Renal cortex interstitium (tissue), 11 donors: ENCODE data around the gene COX20. TPM values are rescaled to one million over a fixed set of nuclear protein-coding genes. Genes with fewer than 3 reads are reported as not detected.
"Not testable (repeated sequence)": the region's sequence is repeated elsewhere in the genome, so short reads cannot be mapped to it uniquely, and the experiment has no call there.

ENCODE experiments used
- DNase-seq, 11 donors: peaks; one replicate each; pipeline ENCODE4 v3.0.0-alpha.2; 2013; ENCODE audit warnings: low read depth in 9 of 11, low spot score in 4 of 11; ENCODE audit errors: extremely low read depth in 1 of 11
- polyA plus RNA-seq, 3 donors: library from polyadenylated mRNA; unstranded; fragments of 120-200 nt; gene quantifications; one replicate each; pipeline ENCODE4 v1.2.1, GENCODE V29; 2013; ENCODE audit not compliant: insufficient read length in 3 of 3

Gene COX20
- polyA plus RNA-seq, 3 donors: 93.4 to 129 (median 113) TPM

GRCh38 chr1:244802556-244803239 is 32.8 kb upstream of the COX20 start:
- DNase-seq: no peak

GRCh38 chr1:244804841-244805240 is 30.6 kb upstream of the COX20 start:
- DNase-seq: no peak

DNA sequence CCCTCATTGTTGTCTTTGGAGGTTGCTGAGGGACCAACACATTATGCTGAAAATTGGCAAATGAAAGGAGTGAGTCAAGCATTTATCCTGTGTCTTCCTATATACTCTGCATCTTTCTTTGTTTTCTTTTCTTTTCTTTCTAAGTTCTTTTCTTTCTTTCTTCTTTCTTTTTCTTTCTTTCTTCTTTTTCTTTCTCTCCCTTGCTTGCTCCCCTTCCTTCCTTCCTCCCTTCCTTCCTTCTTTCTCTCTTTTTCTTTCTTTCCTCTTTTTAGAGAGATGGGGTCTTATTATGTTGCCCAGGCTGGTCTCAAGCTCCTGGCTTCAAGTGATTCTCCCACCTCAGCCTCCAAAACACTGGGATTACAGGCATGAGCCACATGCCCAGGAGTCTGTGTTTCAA is 28.3 kb upstream of the COX20 start:
- DNase-seq: no peak

DNA sequence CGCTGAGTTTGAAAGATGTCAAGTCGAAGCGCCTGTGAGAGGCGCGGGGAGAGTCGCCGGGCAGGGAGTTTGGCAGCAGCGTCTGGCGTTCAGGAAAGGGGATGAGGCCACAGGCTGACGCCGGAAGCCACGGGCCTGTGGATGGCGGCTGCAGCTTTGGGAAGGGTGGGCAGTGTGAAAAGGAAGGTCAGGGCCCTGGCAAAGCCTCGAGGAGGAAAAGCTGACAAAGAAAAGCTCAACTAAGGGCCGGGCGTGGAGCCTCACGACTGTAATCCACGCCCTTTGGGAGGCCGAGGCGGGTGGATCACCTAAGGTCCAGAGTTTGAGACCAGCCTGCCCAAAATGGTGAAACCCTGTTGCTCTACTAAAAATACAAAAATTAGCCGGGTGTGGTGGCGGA is 25.2 kb upstream of the COX20 start:
- DNase-seq: no peak

- no peak for DNase-seq
These were observed 22.1 kb upstream of the COX20 start for GRCh38 chr1:244813327-244813726.

DNA sequence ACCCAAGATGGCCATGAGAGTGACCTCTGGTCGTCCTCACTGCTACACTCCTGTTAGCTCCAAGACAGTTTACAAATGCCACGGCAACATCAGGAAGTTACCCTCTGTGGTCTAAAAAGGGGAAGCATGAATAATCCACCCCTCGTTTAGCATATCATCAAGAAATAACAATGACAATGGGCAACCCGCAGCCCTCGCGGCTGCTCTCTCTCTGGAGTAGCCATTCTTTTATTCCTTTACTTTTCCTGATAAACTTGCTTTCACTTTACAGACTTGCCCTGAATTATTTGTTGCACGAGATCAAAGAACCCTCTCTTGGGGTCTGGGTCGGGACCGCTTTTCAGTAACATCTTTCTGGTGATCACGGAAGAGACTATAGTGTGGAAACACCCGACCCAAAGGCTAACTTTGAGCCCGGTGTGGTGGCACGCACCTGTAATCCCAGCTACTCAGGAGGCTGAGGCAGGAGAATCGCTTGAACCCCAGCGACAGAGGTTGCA is 19.8 kb upstream of the COX20 start:
- no peak for DNase-seq

- no peak for DNase-seq
These were observed 18.0 kb upstream of the COX20 start for GRCh38 chr1:244817415-244817894.

DNA sequence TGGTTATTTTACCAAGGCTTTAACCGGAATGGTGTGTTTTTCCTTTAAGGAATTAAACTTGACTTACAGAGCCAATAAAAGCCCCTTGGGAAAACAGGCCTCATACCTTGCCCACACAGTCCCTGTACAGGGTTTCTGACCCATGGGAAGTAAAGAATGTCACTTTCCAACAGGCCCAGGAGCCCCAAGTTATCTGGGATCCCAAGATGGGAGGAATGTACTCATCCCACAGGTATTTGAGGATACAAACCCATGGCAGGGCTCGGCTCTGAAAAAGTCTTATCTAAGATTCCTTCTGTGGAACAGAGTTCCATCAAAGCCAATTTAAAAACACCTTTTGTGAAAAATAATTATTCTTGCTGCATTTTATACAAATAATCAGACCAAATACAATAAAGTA is 15.3 kb upstream of the COX20 start:
- DNase-seq: no peak

DNA sequence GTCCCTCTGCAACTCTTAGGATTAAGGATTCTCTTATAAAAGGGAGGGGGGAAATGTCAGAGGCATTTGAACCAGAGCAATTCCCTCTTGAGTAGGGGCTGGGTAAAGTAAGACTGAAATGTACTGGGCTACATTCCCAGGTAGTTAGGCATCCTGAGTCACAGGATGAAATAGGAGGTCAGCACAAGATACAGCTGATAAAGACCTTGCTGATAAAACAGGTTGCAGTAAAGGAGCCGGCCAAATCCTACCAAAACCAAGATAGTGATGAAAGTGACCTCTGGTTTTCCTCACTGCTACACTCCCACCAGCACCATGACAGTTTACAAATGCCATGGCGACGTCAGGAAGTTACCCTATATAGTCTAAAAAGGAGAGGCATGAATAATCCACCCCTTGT is 14.3 kb upstream of the COX20 start:
- DNase-seq: no peak

DNA sequence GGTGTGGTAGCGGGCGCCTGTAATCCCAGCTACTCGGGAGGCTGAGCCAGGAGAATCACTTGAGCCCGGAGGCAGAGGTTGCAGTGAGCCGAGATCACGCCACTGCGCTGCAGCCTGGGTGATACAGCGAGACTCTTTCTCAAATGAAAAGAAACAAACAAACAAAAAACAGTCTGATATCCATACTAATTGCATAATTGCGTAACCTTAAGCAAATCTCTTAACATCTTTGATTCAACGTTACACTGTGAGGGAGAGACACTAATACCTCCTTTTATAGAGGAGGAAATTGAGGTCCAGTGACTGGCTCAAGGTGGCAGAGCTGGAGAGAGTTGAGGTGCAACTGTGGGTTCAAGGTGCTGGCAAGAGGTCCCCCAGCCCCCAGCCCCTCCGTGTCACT is 12.6 kb upstream of the COX20 start:
- DNase-seq: no peak

- DNase-seq: no peak
These were observed 8.7 kb upstream of the COX20 start for GRCh38 chr1:244826712-244827111.

DNA sequence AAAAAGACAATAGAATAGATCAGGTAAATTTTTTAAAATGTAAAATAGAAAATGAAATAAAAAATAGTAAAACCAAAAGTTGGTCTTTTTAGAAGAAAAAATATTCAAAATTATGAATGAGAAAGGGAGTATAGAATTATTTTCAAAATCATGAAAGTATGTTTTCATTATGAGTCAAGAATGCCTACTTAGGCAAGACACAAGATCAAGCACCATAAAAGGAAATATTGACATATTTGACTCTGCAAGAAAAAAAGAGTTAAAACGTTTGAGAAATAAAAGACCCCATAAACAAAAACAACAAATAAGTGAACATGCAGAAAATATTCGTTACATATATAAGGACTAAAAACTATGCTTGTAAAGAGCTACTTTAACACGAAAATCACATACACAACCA is 4.8 kb upstream of the COX20 start:
- DNase-seq: no peak

- DNase-seq: not testable (repeated sequence)
These were observed 2.2 kb upstream of the COX20 start for GRCh38 chr1:244833260-244833659.

DNA sequence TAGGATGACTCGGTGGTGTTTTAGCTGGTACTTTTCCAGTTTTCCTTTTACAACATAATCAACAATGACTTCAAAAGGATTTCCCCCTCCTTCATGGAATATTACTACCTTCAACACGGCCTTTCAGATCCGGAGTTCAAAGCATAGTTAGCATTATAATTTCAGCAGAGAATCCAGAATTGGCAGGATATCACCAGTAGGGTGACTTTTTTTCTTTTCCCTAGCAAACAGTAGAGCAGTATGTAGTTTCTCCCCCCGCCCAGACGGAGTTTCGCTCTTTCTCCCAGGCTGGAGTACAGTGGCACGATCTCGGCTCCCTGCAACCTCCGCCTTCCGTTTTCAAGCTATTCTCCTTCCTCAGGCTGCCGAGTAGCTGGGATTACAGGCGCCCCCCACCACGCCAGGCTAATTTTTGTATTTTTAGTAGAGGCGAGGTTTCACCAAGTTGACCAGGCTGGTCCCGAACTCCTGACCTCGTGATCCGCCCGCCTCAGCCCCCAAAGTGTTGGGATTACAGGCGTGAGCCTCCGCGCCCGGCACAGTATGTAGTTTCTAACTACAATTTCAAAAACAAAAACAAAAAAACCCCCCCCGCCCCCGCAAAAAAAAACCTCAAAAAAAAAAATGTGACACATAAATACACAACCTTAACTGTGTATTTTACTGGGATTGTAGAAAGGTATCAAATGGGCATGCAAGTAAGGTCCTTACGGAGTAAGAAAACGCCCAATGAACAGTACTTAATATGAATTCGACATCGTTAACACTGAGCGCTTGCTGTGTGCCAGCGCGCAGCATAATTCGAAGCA is 1.5 kb upstream of the COX20 start:
- DNase-seq: peak; percentile 43 to 70 (median 59)

DNA sequence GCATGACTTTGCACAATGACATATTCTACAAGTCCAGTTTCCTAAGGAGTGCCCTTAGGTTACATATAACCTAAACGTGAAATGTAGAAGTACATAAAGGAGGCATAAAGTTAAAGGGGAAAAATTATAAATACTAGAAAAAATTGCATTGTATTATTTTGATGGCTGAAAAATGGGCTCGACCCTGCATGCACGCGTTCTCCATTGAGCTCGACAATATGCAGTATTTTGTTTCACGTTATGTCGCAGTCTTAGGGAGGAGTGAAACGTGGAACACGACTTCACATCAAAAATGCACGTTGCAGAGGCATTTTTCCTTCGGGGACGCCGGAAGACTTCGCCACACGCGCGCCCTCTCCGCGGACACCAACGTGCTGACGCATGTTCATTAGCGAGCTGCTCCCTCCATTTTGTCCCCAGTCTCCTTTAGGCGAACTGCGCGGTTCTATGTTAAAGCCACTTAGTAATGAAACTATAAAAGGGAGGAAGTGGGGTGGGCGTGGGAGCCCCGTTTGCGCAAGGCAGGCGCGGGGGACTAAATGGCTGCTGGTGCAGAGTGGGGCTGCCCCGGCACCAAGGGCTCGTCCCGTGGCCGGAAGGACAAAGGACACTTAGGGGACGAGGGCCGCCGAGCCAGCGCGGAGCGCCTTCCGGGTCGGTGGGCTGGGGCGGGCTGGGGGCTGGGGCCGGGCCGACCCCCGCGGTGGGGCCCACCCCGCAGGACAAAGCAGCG is 749 bp upstream of the COX20 start:
- DNase-seq: peak in 8 of 11 donors; percentile 77 to 95 (median 87)

- DNase-seq: peak in 3 of 11 donors; percentile 20 to 38 (median 28)
These were observed 670 bp downstream of the COX20 start for GRCh38 chr1:244836135-244836521.

DNA sequence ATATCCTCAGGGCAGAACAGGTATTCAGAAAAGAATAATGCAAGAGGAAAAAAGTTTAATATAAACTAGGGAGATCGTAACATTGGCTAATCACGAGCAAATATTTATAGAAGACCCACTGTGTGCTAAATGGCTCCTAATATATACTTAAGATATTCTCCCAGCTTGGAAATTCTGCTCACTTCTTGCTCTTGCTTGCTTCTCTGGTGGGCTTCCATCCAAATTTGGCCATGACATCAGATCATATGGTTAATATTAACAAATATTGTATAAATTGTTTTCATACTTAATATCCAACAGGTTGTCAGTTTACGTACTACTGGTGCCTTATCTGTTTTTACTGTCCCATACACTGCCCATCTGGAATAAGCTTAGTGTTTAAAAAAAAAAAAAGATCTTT is 1.1 kb downstream of the COX20 start:
- no peak for DNase-seq

DNA sequence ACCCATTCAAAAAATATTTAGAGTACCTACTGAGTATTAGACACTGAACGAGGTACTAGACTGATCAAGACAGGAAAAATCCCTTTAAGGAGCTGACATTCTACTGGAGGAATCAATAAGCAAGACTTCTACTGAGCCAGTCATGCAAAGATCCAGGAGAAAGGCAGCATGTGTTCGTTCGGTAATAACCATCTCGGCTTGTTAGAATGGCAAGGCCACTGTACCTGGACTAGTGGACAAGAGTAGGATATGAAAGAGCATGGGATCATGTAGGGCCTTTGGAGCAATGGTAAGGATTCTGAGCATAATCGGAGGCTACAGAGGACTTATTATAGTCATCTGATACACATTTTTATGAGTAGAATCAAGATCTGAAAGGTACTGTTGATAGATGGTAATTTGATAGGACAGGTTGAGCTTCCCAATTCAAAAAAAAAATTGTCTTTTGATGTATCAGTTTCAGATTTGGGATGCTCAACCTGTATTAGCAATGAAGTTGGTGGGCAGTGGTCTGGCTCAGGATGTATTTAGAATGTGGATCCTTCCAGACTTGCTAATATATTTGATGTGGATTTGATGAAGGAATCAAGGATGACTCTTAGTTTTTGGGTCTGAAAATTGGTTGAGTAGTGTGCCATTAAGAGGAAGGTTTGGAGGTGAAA is 2.3 kb downstream of the COX20 start:
- no peak for DNase-seq

GRCh38 chr1:244839656-244840055 is 4.2 kb downstream of the COX20 start:
- DNase-seq: no peak
